Ovary (tissue), 3 donors: Measurements from ENCODE around the gene RNF34.

Experiments used
- EP300 ChIP-seq: sonication (generic); formaldehyde crosslinking; IDR thresholded peaks from one replicate; pipeline ENCODE4 v1.6.1; 2017; ENCODE audit warnings: antibody characterized with exemption
- POLR2A ChIP-seq: fragments of 450-650 bp; IDR thresholded peaks from one replicate; pipeline ENCODE4 v1.6.1; 2017; ENCODE audit warnings: antibody characterized with exemption, mild to moderate bottlenecking, moderate library complexity
- TF ChIP-seq, protein P1 (sequence below), 3 donors: fragments of 450-650 bp in 2 of 3; fragments of 200-600 bp in 1 of 3; IDR thresholded peaks; one replicate each; pipeline versions ENCODE4 v1.5.1 to v1.8.0; 2016 to 2022; ENCODE audit warnings: antibody characterized with exemption in 3 of 3, mild to moderate bottlenecking in 1 of 3
- donor health status: DM: no; HTN: no; CAD: no.

DNA sequence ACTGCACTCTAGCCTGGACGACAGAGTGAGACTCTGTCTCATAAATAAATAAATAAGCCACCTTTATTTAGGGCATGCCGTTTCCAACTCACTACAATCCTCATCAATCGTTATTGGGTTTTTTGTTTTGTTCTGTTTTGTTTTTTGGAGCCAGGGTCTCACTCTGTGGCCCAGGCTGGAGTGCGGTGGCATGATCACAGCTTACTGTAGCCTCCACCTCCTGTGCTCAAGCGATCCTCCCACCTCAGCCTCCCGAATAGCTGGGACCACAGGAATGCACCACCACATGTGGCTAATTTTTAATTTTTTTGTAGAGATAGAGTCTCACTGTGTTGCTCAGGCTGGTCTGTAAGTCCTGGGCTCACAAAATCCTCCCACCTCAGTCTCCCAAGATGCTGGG, 44.1 kb upstream of the RNF34 start:
- TF ChIP-seq, protein P1, sequence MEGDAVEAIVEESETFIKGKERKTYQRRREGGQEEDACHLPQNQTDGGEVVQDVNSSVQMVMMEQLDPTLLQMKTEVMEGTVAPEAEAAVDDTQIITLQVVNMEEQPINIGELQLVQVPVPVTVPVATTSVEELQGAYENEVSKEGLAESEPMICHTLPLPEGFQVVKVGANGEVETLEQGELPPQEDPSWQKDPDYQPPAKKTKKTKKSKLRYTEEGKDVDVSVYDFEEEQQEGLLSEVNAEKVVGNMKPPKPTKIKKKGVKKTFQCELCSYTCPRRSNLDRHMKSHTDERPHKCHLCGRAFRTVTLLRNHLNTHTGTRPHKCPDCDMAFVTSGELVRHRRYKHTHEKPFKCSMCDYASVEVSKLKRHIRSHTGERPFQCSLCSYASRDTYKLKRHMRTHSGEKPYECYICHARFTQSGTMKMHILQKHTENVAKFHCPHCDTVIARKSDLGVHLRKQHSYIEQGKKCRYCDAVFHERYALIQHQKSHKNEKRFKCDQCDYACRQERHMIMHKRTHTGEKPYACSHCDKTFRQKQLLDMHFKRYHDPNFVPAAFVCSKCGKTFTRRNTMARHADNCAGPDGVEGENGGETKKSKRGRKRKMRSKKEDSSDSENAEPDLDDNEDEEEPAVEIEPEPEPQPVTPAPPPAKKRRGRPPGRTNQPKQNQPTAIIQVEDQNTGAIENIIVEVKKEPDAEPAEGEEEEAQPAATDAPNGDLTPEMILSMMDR (IDR thresholded peaks at IDR 0.05) = no peak
- TF ChIP-seq POLR2A (no peak), EP300 (no peak)
